Heart left ventricle (tissue), 13 donors: Measurements from ENCODE around the gene DIAPH3.

Source experiments
- POLR2A ChIP-seq, 2 donors: fragments of 450-650 bp; IDR thresholded peaks; one replicate each; pipeline ENCODE4 v1.6.1; 2017; ENCODE audit warnings: antibody characterized with exemption in 2 of 2, mild to moderate bottlenecking in 2 of 2, moderate library complexity in 2 of 2
- TF ChIP-seq, protein P1 (sequence below), 12 donors: fragments of 200-600 bp; sonication (generic) in 4 of 12; IDR thresholded peaks; one replicate each; pipeline versions ENCODE4 v1.5.0 to v1.8.0; 2018 to 2022; ENCODE audit warnings: antibody characterized with exemption in 12 of 12, mild to moderate bottlenecking in 5 of 12
- donor health status: ischemic (EF 13 %, LVEDD 7.1; RV severe dilation, severe dysfunction).
- donor health status: DM: no; HTN: yes; CAD: no.
- donor health status: DM: no; HTN: no; CAD: no.
- donor health status: ischemic (EF 25% LVEDD 6.9; RV normal size, moderate dysfunction).
- donor health status: ischemic (EF 25% LVEDD 5.7; RV mildly dilated, moderate dysfunction).
- donor health status: ischemic (EF 35%, LVEDD 5.7; RV mildly dilated, moderate dysfunction).
- donor health status: nonischemic (EF 11% LVEDD 7.7; RV severe dilation, severe dysfunction).
- donor health status: DM: yes; HTN: yes; CAD: no.
- donor health status: PGD.
- donor health status: ischemic (EF 29% LVEDD 5.4; RV normal size, mild dysfunction).
- donor health status: nonischemic (EF 23%, LVEDD 6.1; RV moderate dilation, normal function).

GRCh38 chr13:60000976-60001375 is 162.8 kb downstream of the DIAPH3 start:
- TF ChIP-seq, protein P1, sequence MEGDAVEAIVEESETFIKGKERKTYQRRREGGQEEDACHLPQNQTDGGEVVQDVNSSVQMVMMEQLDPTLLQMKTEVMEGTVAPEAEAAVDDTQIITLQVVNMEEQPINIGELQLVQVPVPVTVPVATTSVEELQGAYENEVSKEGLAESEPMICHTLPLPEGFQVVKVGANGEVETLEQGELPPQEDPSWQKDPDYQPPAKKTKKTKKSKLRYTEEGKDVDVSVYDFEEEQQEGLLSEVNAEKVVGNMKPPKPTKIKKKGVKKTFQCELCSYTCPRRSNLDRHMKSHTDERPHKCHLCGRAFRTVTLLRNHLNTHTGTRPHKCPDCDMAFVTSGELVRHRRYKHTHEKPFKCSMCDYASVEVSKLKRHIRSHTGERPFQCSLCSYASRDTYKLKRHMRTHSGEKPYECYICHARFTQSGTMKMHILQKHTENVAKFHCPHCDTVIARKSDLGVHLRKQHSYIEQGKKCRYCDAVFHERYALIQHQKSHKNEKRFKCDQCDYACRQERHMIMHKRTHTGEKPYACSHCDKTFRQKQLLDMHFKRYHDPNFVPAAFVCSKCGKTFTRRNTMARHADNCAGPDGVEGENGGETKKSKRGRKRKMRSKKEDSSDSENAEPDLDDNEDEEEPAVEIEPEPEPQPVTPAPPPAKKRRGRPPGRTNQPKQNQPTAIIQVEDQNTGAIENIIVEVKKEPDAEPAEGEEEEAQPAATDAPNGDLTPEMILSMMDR (IDR thresholded peaks at IDR 0.05), result no peak
- no peak for TF ChIP-seq POLR2A (IDR thresholded peaks at IDR 0.05)
